ENCODE measurements around the gene NAV2.
"Not testable (repeated sequence)": the region's sequence is repeated elsewhere in the genome, so short reads cannot be mapped to it uniquely, and the experiment has no call there.

NAV2 gene

GRCh38 chr11:19918302-19919049, 205.8 kb downstream of the NAV2 start:
- Histone ChIP-seq H3K27ac (ENCODE audit: low read depth, low read length) (no peak overlapping the region), H3K4me3 (ENCODE audit: low read depth, low read length) (no peak overlapping the region), H3K27me3 (ENCODE audit: control insufficient read depth, insufficient read depth, low read length) (no peaks in the 10 kb centered on the region), H3K9ac (ENCODE audit: low read length) (no peak overlapping the region), H3K4me1 (ENCODE audit: control insufficient read depth, insufficient read depth, low read length) (peaks cover 7% of the 10 kb centered on the region), H3K36me3 (ENCODE audit: control insufficient read depth, insufficient read depth, low read length) (peaks cover 10% of the 10 kb centered on the region; the same call in 1 of the 2 replicates), H3K9me3 (ENCODE audit: control insufficient read depth, insufficient read depth, low read depth, low read length) (no peaks in the 10 kb centered on the region)

GRCh38 chr11:19919050-19919561, 206.5 kb downstream of the NAV2 start:
- H3K27me3 ChIP-seq (ENCODE audit: control insufficient read depth, insufficient read depth, low read length) = no peaks in the 10 kb centered on the region
- no peak overlapping the region for H3K9ac ChIP-seq (ENCODE audit: low read length)
- peaks cover under 1% of the 10 kb centered on the region; the same call in 1 of the 2 replicates for H3K4me1 ChIP-seq (ENCODE audit: control insufficient read depth, insufficient read depth, low read length)
- no peaks in the 10 kb centered on the region for H3K9me3 ChIP-seq (ENCODE audit: control insufficient read depth, insufficient read depth, low read depth, low read length)
- no peak overlapping the region for H3K4me3 ChIP-seq (ENCODE audit: low read depth, low read length)
- no peak overlapping the region for H3K27ac ChIP-seq (ENCODE audit: low read depth, low read length)
- H3K36me3 ChIP-seq (ENCODE audit: control insufficient read depth, insufficient read depth, low read length) = peaks cover 10% of the 10 kb centered on the region; the same call in 1 of the 2 replicates

- no peak overlapping the region for H3K27ac ChIP-seq (ENCODE audit: low read depth, low read length)
- no peak overlapping the region for H3K4me3 ChIP-seq (ENCODE audit: low read depth, low read length)
- no peaks in the 10 kb centered on the region for H3K4me1 ChIP-seq (ENCODE audit: control insufficient read depth, insufficient read depth, low read length)
- no peaks in the 10 kb centered on the region for H3K27me3 ChIP-seq (ENCODE audit: control insufficient read depth, insufficient read depth, low read length)
- H3K36me3 ChIP-seq (ENCODE audit: control insufficient read depth, insufficient read depth, low read length) = peaks cover 10% of the 10 kb centered on the region; the same call in 1 of the 2 replicates
- no peaks in the 10 kb centered on the region for H3K9me3 ChIP-seq (ENCODE audit: control insufficient read depth, insufficient read depth, low read depth, low read length)
- H3K9ac ChIP-seq (ENCODE audit: low read length) = no peak overlapping the region
These were observed 208.3 kb downstream of the NAV2 start for GRCh38 chr11:19920982-19921381.

GRCh38 chr11:19921976-19922688, 209.5 kb downstream of the NAV2 start:
- Histone ChIP-seq H3K4me1 (ENCODE audit: control insufficient read depth, insufficient read depth, low read length) (no peaks in the 10 kb centered on the region), H3K9me3 (ENCODE audit: control insufficient read depth, insufficient read depth, low read depth, low read length) (no peaks in the 10 kb centered on the region), H3K36me3 (ENCODE audit: control insufficient read depth, insufficient read depth, low read length) (peaks cover 7% of the 10 kb centered on the region; the same call in 1 of the 2 replicates), H3K4me3 (ENCODE audit: low read depth, low read length) (no peak overlapping the region), H3K27me3 (ENCODE audit: control insufficient read depth, insufficient read depth, low read length) (no peaks in the 10 kb centered on the region), H3K27ac (ENCODE audit: low read depth, low read length) (no peak overlapping the region), H3K9ac (ENCODE audit: low read length) (no peak overlapping the region)

GRCh38 chr11:19922689-19923035, 210.0 kb downstream of the NAV2 start:
- no peaks in the 10 kb centered on the region for H3K4me1 ChIP-seq (ENCODE audit: control insufficient read depth, insufficient read depth, low read length)
- no peaks in the 10 kb centered on the region for H3K27me3 ChIP-seq (ENCODE audit: control insufficient read depth, insufficient read depth, low read length)
- no peak overlapping the region for H3K4me3 ChIP-seq (ENCODE audit: low read depth, low read length)
- H3K9me3 ChIP-seq (ENCODE audit: control insufficient read depth, insufficient read depth, low read depth, low read length) = no peaks in the 10 kb centered on the region
- no peak overlapping the region for H3K27ac ChIP-seq (ENCODE audit: low read depth, low read length)
- no peak overlapping the region for H3K9ac ChIP-seq (ENCODE audit: low read length)
- peaks cover 4% of the 10 kb centered on the region; the same call in 1 of the 2 replicates for H3K36me3 ChIP-seq (ENCODE audit: control insufficient read depth, insufficient read depth, low read length)

- no peak overlapping the region for H3K4me3 ChIP-seq (ENCODE audit: low read depth, low read length)
These were observed 211.0 kb downstream of the NAV2 start for GRCh38 chr11:19923626-19924025.

GRCh38 chr11:19924311-19924710, 211.7 kb downstream of the NAV2 start:
- Histone ChIP-seq H3K9ac (ENCODE audit: low read length) (no peak overlapping the region), H3K4me1 (ENCODE audit: control insufficient read depth, insufficient read depth, low read length) (no peaks in the 10 kb centered on the region), H3K27me3 (ENCODE audit: control insufficient read depth, insufficient read depth, low read length) (no peaks in the 10 kb centered on the region), H3K27ac (ENCODE audit: low read depth, low read length) (no peak overlapping the region), H3K4me3 (ENCODE audit: low read depth, low read length) (no peak overlapping the region), H3K9me3 (ENCODE audit: control insufficient read depth, insufficient read depth, low read depth, low read length) (no peaks in the 10 kb centered on the region), H3K36me3 (ENCODE audit: control insufficient read depth, insufficient read depth, low read length) (no peaks in the 10 kb centered on the region)

More at GRCh38 chr11:19923626-19924025, 211.0 kb downstream of the NAV2 start:
- Histone ChIP-seq H3K36me3 (ENCODE audit: control insufficient read depth, insufficient read depth, low read length) (peaks cover 3% of the 10 kb centered on the region; the same call in 1 of the 2 replicates), H3K9ac (ENCODE audit: low read length) (no peak overlapping the region), H3K27me3 (ENCODE audit: control insufficient read depth, insufficient read depth, low read length) (no peaks in the 10 kb centered on the region), H3K9me3 (ENCODE audit: control insufficient read depth, insufficient read depth, low read depth, low read length) (no peaks in the 10 kb centered on the region), H3K27ac (ENCODE audit: low read depth, low read length) (no peak overlapping the region), H3K4me1 (ENCODE audit: control insufficient read depth, insufficient read depth, low read length) (no peaks in the 10 kb centered on the region)

- Histone ChIP-seq H3K27ac (ENCODE audit: low read depth, low read length) (no peak overlapping the region), H3K4me1 (ENCODE audit: control insufficient read depth, insufficient read depth, low read length) (no peaks in the 10 kb centered on the region), H3K27me3 (ENCODE audit: control insufficient read depth, insufficient read depth, low read length) (no peaks in the 10 kb centered on the region), H3K9me3 (ENCODE audit: control insufficient read depth, insufficient read depth, low read depth, low read length) (no peaks in the 10 kb centered on the region), H3K4me3 (ENCODE audit: low read depth, low read length) (no peak overlapping the region), H3K9ac (ENCODE audit: low read length) (no peak overlapping the region), H3K36me3 (ENCODE audit: control insufficient read depth, insufficient read depth, low read length) (no peaks in the 10 kb centered on the region)
These were observed 212.1 kb downstream of the NAV2 start for GRCh38 chr11:19924716-19925115.

- H3K36me3 ChIP-seq (ENCODE audit: control insufficient read depth, insufficient read depth, low read length); H3K9ac ChIP-seq (ENCODE audit: low read length); H3K27ac ChIP-seq (ENCODE audit: low read depth, low read length); H3K4me3 ChIP-seq (ENCODE audit: low read depth, low read length); H3K4me1 ChIP-seq (ENCODE audit: control insufficient read depth, insufficient read depth, low read length); H3K27me3 ChIP-seq (ENCODE audit: control insufficient read depth, insufficient read depth, low read length); H3K9me3 ChIP-seq (ENCODE audit: control insufficient read depth, insufficient read depth, low read depth, low read length): not testable (repeated sequence)
These were observed 214.8 kb downstream of the NAV2 start for GRCh38 chr11:19927403-19927802.

- H3K4me1 ChIP-seq (ENCODE audit: control insufficient read depth, insufficient read depth, low read length) = peaks cover 5% of the 10 kb centered on the region; the same call in 1 of the 2 replicates
- H3K27ac ChIP-seq (ENCODE audit: low read depth, low read length) = no peak overlapping the region
- peaks cover 5% of the 10 kb centered on the region; the same call in 1 of the 2 replicates for H3K36me3 ChIP-seq (ENCODE audit: control insufficient read depth, insufficient read depth, low read length)
- H3K4me3 ChIP-seq (ENCODE audit: low read depth, low read length) = no peak overlapping the region
- H3K27me3 ChIP-seq (ENCODE audit: control insufficient read depth, insufficient read depth, low read length) = no peaks in the 10 kb centered on the region
- no peak overlapping the region for H3K9ac ChIP-seq (ENCODE audit: low read length)
- H3K9me3 ChIP-seq (ENCODE audit: control insufficient read depth, insufficient read depth, low read depth, low read length) = no peaks in the 10 kb centered on the region
These were observed 216.5 kb downstream of the NAV2 start for GRCh38 chr11:19929147-19929546.

- Histone ChIP-seq H3K4me3 (ENCODE audit: low read depth, low read length) (no peak overlapping the region), H3K27ac (ENCODE audit: low read depth, low read length) (no peak overlapping the region), H3K27me3 (ENCODE audit: control insufficient read depth, insufficient read depth, low read length) (no peaks in the 10 kb centered on the region), H3K9me3 (ENCODE audit: control insufficient read depth, insufficient read depth, low read depth, low read length) (no peaks in the 10 kb centered on the region), H3K9ac (ENCODE audit: low read length) (no peak overlapping the region), H3K36me3 (ENCODE audit: control insufficient read depth, insufficient read depth, low read length) (peaks cover 8% of the 10 kb centered on the region; the same call in 1 of the 2 replicates), H3K4me1 (ENCODE audit: control insufficient read depth, insufficient read depth, low read length) (peaks cover 5% of the 10 kb centered on the region; the same call in 1 of the 2 replicates)
These were observed 217.0 kb downstream of the NAV2 start for GRCh38 chr11:19929655-19930054.

Data from HUES6 (cell line).